Smooth muscle cell (in vitro differentiated cells): ENCODE measurements around the gene PPP6R3. TPM values are rescaled to one million over a fixed set of nuclear protein-coding genes. Genes with fewer than 3 reads are reported as not detected.

ENCODE experiments used
- DNase-seq: peaks from one replicate; lab custom pipeline; 2025; ENCODE audit not compliant: unreplicated experiment; lab: John Stamatoyannopoulos, UW
- H2AFZ ChIP-seq: fragments of 200-600 bp; sonication (generic); 2 replicates; pipeline ENCODE4 v1.6.0; 2016; ENCODE audit warnings: antibody characterized with exemption, low read depth, mild to moderate bottlenecking
- H3F3A ChIP-seq: fragments of 200-600 bp; sonication (generic); 2 replicates; pipeline ENCODE4 v1.6.0; 2017; ENCODE audit warnings: antibody characterized with exemption, low read depth
- H3K27ac ChIP-seq: fragments of 200-600 bp; sonication (generic); 2 replicates; pipeline ENCODE4 v1.5.1; 2016; ENCODE audit warnings: low read depth, mild to moderate bottlenecking
- H3K27me3 ChIP-seq: fragments of 200-600 bp; sonication (generic); 2 replicates; pipeline ENCODE4 v1.6.1; 2016; ENCODE audit warnings: low read depth, mild to moderate bottlenecking
- H3K36me3 ChIP-seq: fragments of 200-600 bp; sonication (generic); 2 replicates; pipeline ENCODE4 v1.5.1; 2016; ENCODE audit warnings: low read depth
- H3K4me1 ChIP-seq: fragments of 200-600 bp; sonication (generic); 2 replicates; pipeline ENCODE4 v1.5.1; 2016; ENCODE audit warnings: low read depth
- H3K4me2 ChIP-seq: fragments of 200-600 bp; sonication (generic); 2 replicates; pipeline ENCODE4 v1.6.0; 2016; ENCODE audit warnings: mild to moderate bottlenecking
- H3K4me3 ChIP-seq: fragments of 200-600 bp; sonication (generic); 2 replicates; pipeline ENCODE4 v1.5.1; 2016; ENCODE audit warnings: mild to moderate bottlenecking
- H3K79me2 ChIP-seq: fragments of 200-600 bp; sonication (generic); 2 replicates; pipeline ENCODE4 v1.6.0; 2016; ENCODE audit warnings: low read depth, mild to moderate bottlenecking
- H3K9ac ChIP-seq: fragments of 200-600 bp; sonication (generic); 2 replicates; pipeline ENCODE4 v1.6.0; 2016; ENCODE audit warnings: low read depth
- H3K9me3 ChIP-seq: fragments of 200-600 bp; sonication (generic); replicated peaks from 2 replicates; pipeline ENCODE4 v1.5.1; 2016; ENCODE audit warnings: low read depth
- H4K20me1 ChIP-seq: fragments of 200-600 bp; sonication (generic); 2 replicates; pipeline ENCODE4 v1.6.0; 2016; ENCODE audit warnings: low read depth
- WGBS: methylation state at CpG from one replicate; pipeline ENCODE4 v1.1.7; 2016; ENCODE audit warnings: low lambda C conversion rate; 5-methylcytosine and 5-hydroxymethylcytosine counted together
- polyA plus RNA-seq: library from polyadenylated mRNA; unstranded; fragments of >200 nt; fragmentation: Nextera tagmentation; extraction: Ambion mirVana; gene quantifications from 2 replicates; pipeline ENCODE4 v1.2.1, GENCODE V29; 2016
- total RNA-seq: library from RNA; depleted of rRNA; stranded (reverse); fragments of >200 nt; gene quantifications from 2 replicates; pipeline ENCODE4 v1.2.3, GENCODE V29; 2014
- TF ChIP-seq, protein P1 (sequence below): fragments of 200-600 bp; sonication (generic); IDR thresholded peaks from 2 replicates; pipeline ENCODE4 v1.5.1; 2017; ENCODE audit warnings: borderline replicate concordance, mild to moderate bottlenecking, antibody characterized with exemption; ENCODE audit not compliant: insufficient read depth, poor library complexity, severe bottlenecking

The PPP6R3 gene
- total and polyA plus RNA-seq, 2 experiments from 2014 or later, result 28.4 to 121 TPM

DNA sequence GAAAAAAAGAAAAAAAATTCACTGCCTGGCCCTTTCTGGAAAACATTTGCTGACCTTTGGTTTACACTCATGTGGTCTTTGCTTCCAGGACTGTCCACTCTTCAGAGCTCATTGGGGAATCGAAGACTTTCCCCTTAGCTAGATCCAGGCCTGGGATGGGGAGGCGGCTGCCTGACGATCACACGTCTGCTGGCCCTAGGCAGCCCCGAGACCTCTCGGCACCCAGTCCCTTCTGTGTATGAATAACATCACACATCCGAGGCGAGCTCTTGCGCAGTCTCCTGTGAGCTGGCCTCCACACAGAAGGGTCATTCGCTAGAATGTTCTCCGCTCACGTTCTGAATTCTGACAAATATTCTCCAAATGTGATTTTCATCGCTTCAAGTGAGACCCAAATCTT lies 198.1 kb downstream of the PPP6R3 start:
- Histone ChIP-seq H3K27me3 (no peaks in the 10 kb centered on the region), H3K9ac (no peak overlapping the region)

DNA sequence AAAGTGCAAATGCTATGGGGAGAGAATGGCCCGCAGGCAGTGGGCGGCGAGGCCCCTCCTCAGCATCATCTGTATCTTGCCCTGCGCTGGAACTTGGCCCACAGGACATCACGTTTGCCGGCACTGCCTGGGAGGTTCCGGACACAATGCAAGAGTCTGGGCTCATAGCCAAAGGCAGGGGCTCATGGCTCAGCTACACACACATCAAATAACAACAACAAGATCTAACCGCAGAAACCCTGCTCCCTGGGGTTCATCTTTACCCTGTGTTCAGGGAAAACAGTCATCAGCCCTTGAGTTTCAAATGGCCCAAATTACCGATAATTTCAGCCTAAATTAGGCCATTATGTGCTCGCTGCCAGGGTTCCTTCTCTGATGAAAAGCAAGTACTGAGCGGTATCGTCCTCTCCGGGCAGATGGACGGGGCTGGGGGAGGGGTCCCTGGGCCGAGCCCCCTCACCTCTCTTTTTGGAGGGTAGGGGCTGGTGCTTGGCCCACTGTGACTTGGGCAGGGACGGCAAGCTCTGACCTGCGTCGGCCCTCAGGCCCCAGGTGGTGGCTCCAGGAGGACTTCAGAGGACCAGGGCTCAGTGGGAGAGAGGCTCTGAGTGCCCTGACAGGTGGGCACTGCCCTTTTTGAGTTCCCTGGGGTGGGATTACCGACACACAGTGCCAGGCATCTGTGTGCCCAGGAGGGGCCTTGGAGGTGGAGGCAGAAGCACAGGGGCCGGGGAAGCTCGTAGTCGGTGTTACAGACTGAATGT lies 198.8 kb downstream of the PPP6R3 start:
- no peak overlapping the region for H3K27ac ChIP-seq

More for the DNA sequence above, 198.1 kb downstream of the PPP6R3 start:
- no peak overlapping the region for H3K4me2 ChIP-seq
- no peak overlapping the region for H3K4me3 ChIP-seq
- no peak overlapping the region for H3K27ac ChIP-seq
- H3K36me3 ChIP-seq, result no peaks in the 10 kb centered on the region
- WGBS, result 88% methylated on average over 13 of the region's 13 CpGs
- H3K79me2 ChIP-seq, result no peaks in the 10 kb centered on the region
- DNase-seq, result no peak
- TF ChIP-seq, protein P1, sequence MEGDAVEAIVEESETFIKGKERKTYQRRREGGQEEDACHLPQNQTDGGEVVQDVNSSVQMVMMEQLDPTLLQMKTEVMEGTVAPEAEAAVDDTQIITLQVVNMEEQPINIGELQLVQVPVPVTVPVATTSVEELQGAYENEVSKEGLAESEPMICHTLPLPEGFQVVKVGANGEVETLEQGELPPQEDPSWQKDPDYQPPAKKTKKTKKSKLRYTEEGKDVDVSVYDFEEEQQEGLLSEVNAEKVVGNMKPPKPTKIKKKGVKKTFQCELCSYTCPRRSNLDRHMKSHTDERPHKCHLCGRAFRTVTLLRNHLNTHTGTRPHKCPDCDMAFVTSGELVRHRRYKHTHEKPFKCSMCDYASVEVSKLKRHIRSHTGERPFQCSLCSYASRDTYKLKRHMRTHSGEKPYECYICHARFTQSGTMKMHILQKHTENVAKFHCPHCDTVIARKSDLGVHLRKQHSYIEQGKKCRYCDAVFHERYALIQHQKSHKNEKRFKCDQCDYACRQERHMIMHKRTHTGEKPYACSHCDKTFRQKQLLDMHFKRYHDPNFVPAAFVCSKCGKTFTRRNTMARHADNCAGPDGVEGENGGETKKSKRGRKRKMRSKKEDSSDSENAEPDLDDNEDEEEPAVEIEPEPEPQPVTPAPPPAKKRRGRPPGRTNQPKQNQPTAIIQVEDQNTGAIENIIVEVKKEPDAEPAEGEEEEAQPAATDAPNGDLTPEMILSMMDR, result no peak
- H3K4me1 ChIP-seq, result no peaks in the 10 kb centered on the region
- no peak overlapping the region for H2AFZ ChIP-seq
- H3K9me3 ChIP-seq, result peaks cover 3% of the 10 kb centered on the region
- no peaks in the 10 kb centered on the region for H4K20me1 ChIP-seq
- H3F3A ChIP-seq, result no peaks in the 10 kb centered on the region

DNA sequence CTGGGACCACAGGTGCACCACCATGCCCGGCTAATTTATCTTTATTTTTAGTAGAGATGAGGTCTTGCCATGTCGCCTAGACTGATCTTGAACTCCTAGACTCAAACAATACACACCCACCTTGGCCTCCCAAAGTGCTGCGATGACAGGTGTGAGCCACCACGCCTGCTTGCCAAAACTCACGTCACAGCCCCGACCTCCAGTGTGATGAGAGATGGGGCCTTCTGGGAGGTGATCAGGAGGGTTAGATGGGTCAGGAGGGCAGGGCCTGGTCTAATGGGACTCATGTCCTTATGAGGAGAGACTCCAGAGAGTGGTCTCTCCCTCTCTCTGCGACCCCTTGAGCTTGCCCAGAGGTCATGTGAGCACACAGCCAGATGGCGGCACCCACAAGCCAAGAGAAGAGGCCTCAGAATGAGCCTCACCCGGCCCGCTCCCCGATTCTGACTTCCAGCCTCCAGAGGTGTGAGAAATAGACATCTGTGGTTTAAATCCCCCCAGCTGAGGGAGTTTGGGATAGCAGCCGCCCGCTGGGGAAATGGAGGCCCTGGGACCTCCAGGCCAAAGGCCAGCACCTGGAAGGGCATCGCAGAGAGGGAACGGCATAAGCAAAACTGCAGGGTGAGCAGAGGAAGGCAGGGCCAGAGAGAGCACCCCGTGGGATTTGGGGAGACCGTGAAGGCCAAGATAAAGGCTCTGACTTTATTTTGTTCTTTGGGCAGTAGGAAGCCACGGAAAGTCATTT lies 199.7 kb downstream of the PPP6R3 start:
- no peak overlapping the region for H2AFZ ChIP-seq
- H3K4me3 ChIP-seq, result no peak overlapping the region
- no peak overlapping the region for H3K9ac ChIP-seq
- H3K4me2 ChIP-seq, result no peak overlapping the region
- WGBS, result 93% methylated on average over 18 of the region's 18 CpGs
- H3K36me3 ChIP-seq, result no peaks in the 10 kb centered on the region
- no peaks in the 10 kb centered on the region for H3F3A ChIP-seq
- no peaks in the 10 kb centered on the region for H3K79me2 ChIP-seq
- no peaks in the 10 kb centered on the region for H3K4me1 ChIP-seq
- H3K27me3 ChIP-seq, result no peaks in the 10 kb centered on the region
- no peak overlapping the region for H3K27ac ChIP-seq
- H4K20me1 ChIP-seq, result no peaks in the 10 kb centered on the region
- TF ChIP-seq, protein P1, result no peak
- DNase-seq, result no peak
- peaks cover under 1% of the 10 kb centered on the region for H3K9me3 ChIP-seq

More for the DNA sequence above, 198.8 kb downstream of the PPP6R3 start:
- no peaks in the 10 kb centered on the region for H3F3A ChIP-seq
- H4K20me1 ChIP-seq, result no peaks in the 10 kb centered on the region
- no peaks in the 10 kb centered on the region for H3K79me2 ChIP-seq
- no peak overlapping the region for H3K9ac ChIP-seq
- H3K9me3 ChIP-seq, result peaks cover 3% of the 10 kb centered on the region
- no peak overlapping the region for H3K4me2 ChIP-seq
- no peak for DNase-seq
- no peak overlapping the region for H3K4me3 ChIP-seq
- WGBS, result 80% methylated on average over 22 of the region's 22 CpGs
- H2AFZ ChIP-seq, result no peak overlapping the region
- no peaks in the 10 kb centered on the region for H3K36me3 ChIP-seq
- TF ChIP-seq, protein P1, result no peak
- no peaks in the 10 kb centered on the region for H3K4me1 ChIP-seq
- H3K27me3 ChIP-seq, result no peaks in the 10 kb centered on the region
